AG04449 (cell line): ENCODE measurements around the gene PARP3.
A peak's percentile ranks its signal among the peaks of the same experiment; 100 is the strongest.

Experiments used
- CTCF ChIA-PET: fragments of 350-600 bp; formaldehyde crosslinking; extraction: SDS; loops from one replicate; lab custom pipeline; 2021; ENCODE audit warnings: antibody characterized with exemption; lab: Yijun Ruan, JAX
- POLR2A ChIA-PET: fragments of 400-600, 350-600 bp; formaldehyde crosslinking; extraction: SDS; loops from one replicate; lab custom pipeline; 2020; ENCODE audit warnings: antibody characterized with exemption, inconsistent platforms; lab: Yijun Ruan, JAX
- DNase-seq: peaks from one replicate; pipeline ENCODE4 v3.0.0-alpha.2; 2010; ENCODE audit warnings: low read depth, low spot score
- H3K4me3 ChIP-seq: 2 replicates; pipeline ENCODE4 v1.5.1; 2011; ENCODE audit warnings: low read depth, mild to moderate bottlenecking, control low read depth, low read length
- CTCF ChIP-seq: IDR thresholded peaks from one replicate; pipeline ENCODE4 v1.5.1; 2011; ENCODE audit warnings: mild to moderate bottlenecking, moderate library complexity, low read length, control low read depth, inconsistent platforms; ENCODE audit not compliant: insufficient read depth; ENCODE audit errors: missing control alignments

Gene PARP3

GRCh38 chr3:51964521-51964920 is 22.4 kb downstream of the PARP3 start:
- CTCF ChIA-PET: interaction anchor here (0.5 to 7.3 kb wide), 5 partner anchors 9 to 1410 kb away, joined by 3 to 67 read pairs (median 11); partner anchors contain the start of genes ABHD14A, ABHD14B, GPR62 and PARP3
- H3K4me3 ChIP-seq: no peak overlapping the region
- DNase-seq: no peak
- TF ChIP-seq CTCF: no peak
- POLR2A ChIA-PET: interaction anchor here (1.7 kb wide), 1 partner anchor 9 kb away, joined by 5 read pairs; the partner anchor contains the start of gene ABHD14B

GRCh38 chr3:51966016-51966415 is 23.9 kb downstream of the PARP3 start:
- DNase-seq: no peak
- POLR2A ChIA-PET: interaction anchor here (0.7 to 2.9 kb wide), 3 partner anchors 8 to 30 kb away, joined by 3 to 10 read pairs (median 5); partner anchors contain the start of genes ABHD14B, PARP3, RPL29 and RRP9
- H3K4me3 ChIP-seq: peak overlapping the region; percentile 80
- CTCF ChIA-PET: interaction anchor here (1.0 to 7.3 kb wide), 8 partner anchors 7 to 166 kb away, joined by 3 to 67 read pairs (median 5); partner anchors contain the start of genes ABHD14A, ABHD14B, GPR62 and RRP9
- TF ChIP-seq CTCF: no peak

GRCh38 chr3:51966486-51966885 is 24.3 kb downstream of the PARP3 start:
- no peak for DNase-seq
- CTCF ChIA-PET: interaction anchor here (1.3 to 1.6 kb wide), 3 partner anchors 18 to 25 kb away, joined by 3 to 6 read pairs (median 4); partner anchors contain the start of gene RRP9
- POLR2A ChIA-PET: interaction anchor here (2.9 kb wide), 1 partner anchor 25 kb away, joined by 10 read pairs; the partner anchor contains the start of genes PARP3 and RRP9
- TF ChIP-seq CTCF: no peak
- peak overlapping the region; percentile 80 for H3K4me3 ChIP-seq

GRCh38 chr3:51966922-51967383 is 24.8 kb downstream of the PARP3 start:
- POLR2A ChIA-PET: interaction anchor here (0.5 to 2.9 kb wide), 3 partner anchors 25 to 573 kb away, joined by 3 to 10 read pairs (median 4); partner anchors contain the start of genes PARP3, RPL29 and RRP9
- CTCF ChIA-PET: interaction anchor here (1.3 to 4.5 kb wide), 3 partner anchors 18 to 25 kb away, joined by 3 to 32 read pairs (median 6); partner anchors contain the start of genes PARP3 and RRP9
- no peak for DNase-seq
- TF ChIP-seq CTCF: no peak
- H3K4me3 ChIP-seq: peak overlapping the region; percentile 80

- POLR2A ChIA-PET: interaction anchor here (0.5 to 2.9 kb wide), 4 partner anchors 15 to 573 kb away, joined by 3 to 10 read pairs (median 4); partner anchors contain the start of genes ACY1, PARP3, RPL29 and RRP9
Measured at GRCh38 chr3:51967384-51968169, 25.4 kb downstream of the PARP3 start, which contains the start of gene PCBP4. Gene PCBP4, minus strand, starts transcription at chr3:51967454. Its CDS starts 6,214 bp downstream, at chr3:51961240.

More at GRCh38 chr3:51967384-51968169, 25.4 kb downstream of the PARP3 start, which contains the start of gene PCBP4:
- DNase-seq: no peak
- CTCF ChIA-PET: interaction anchor here (1.3 to 4.5 kb wide), 5 partner anchors 13 to 31 kb away, joined by 3 to 32 read pairs (median 5); partner anchors contain the start of genes PARP3 and RRP9
- peak within 1 kb of the TSS; percentile 80 for H3K4me3 ChIP-seq
- TF ChIP-seq CTCF: no peak
